Measurements from ENCODE around the gene ZXDC. TPM values are rescaled to one million over a fixed set of nuclear protein-coding genes. Genes with fewer than 3 reads are reported as not detected.
A peak's percentile ranks its signal among the peaks of the same experiment; 100 is the strongest.

The ZXDC gene
- total and polyA plus RNA-seq, 7 donors, result 10.6 to 39.5 (median 30.3) TPM

GRCh38 chr3:126511291-126511690, 35.6 kb upstream of the ZXDC start:
- no peaks in the 10 kb centered on the region for H3K36me3 ChIP-seq (ENCODE audit: insufficient read depth in 1 of 2, low read depth in 1 of 2)
- H3K9me3 ChIP-seq, result no peaks in the 10 kb centered on the region
- no peak for DNase-seq
- intact Hi-C loops (cut with DNase I), result no loop called here
- WGBS, 3 donors, result 57 to 67% (median 65%) methylated on average over 7 of the region's 7 CpGs
- no peak overlapping the region for H3K4me3 ChIP-seq
- no peak for TF ChIP-seq CTCF (IDR thresholded peaks at IDR 0.05)
- H3K27ac ChIP-seq, result no peak overlapping the region
- H3K27me3 ChIP-seq (ENCODE audit: insufficient read depth in 3 of 3, low read length in 2 of 3), result no peaks in the 10 kb centered on the region
- peak in 2 of 4 donors; percentile 37 to 41 for ATAC-seq
- H3K4me1 ChIP-seq, result peaks cover 5% of the 10 kb centered on the region

- TF ChIP-seq CTCF (IDR thresholded peaks at IDR 0.05), result no peak
- WGBS, 3 donors, result 70 to 78% (median 70%) methylated on average over 22 of the region's 22 CpGs
- no peaks in the 10 kb centered on the region for H3K9me3 ChIP-seq
- H3K27ac ChIP-seq, result no peak overlapping the region
- H3K36me3 ChIP-seq (ENCODE audit: insufficient read depth in 1 of 2, low read depth in 1 of 2), result no peaks in the 10 kb centered on the region
- intact Hi-C loops (cut with DNase I), result no loop called here
- DNase-seq, result peak; percentile 7 to 32
- H3K4me1 ChIP-seq, result peaks cover 5% of the 10 kb centered on the region
- H3K27me3 ChIP-seq (ENCODE audit: insufficient read depth in 3 of 3, low read length in 2 of 3), result no peaks in the 10 kb centered on the region
- no peak overlapping the region for H3K4me3 ChIP-seq
- ATAC-seq, result no peak
Observed at GRCh38 chr3:126510308-126510910, 34.7 kb upstream of the ZXDC start.

GRCh38 chr3:126509597-126510307, 34.1 kb upstream of the ZXDC start:
- H3K9me3 ChIP-seq, result no peaks in the 10 kb centered on the region
- intact Hi-C loops (cut with DNase I), result no loop called here
- WGBS, 3 donors, result 50 to 74% (median 52%) methylated on average over 18 of the region's 18 CpGs
- peaks cover 5% of the 10 kb centered on the region for H3K4me1 ChIP-seq
- no peak overlapping the region for H3K4me3 ChIP-seq
- no peaks in the 10 kb centered on the region for H3K36me3 ChIP-seq (ENCODE audit: insufficient read depth in 1 of 2, low read depth in 1 of 2)
- H3K27ac ChIP-seq, result no peak overlapping the region
- H3K27me3 ChIP-seq (ENCODE audit: insufficient read depth in 3 of 3, low read length in 2 of 3), result no peaks in the 10 kb centered on the region
- ATAC-seq (no peak), DNase-seq (peak in 1 of 2 donors; percentile 6)
- no peak for TF ChIP-seq CTCF (IDR thresholded peaks at IDR 0.05)

DNA sequence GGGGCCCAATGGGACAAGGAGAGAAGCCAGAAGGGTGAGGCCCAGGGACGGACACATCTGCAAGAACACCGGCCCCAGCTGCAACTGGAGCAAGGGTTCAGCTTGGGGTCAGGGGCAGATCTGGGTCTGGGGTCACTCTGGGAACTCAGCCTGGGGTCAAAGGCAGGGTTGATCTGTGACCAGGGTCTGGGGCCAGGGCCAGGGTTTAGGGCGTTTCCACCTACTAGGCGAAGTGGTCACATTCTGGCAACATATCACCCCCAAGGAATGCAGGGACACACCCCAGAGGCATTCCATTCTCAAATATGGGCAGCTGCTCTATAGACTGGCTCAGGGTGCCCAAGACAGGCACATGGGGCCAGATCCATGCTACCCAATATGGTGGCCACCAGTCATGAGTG, 32.9 kb upstream of the ZXDC start:
- Histone ChIP-seq H3K27me3 (ENCODE audit: insufficient read depth in 3 of 3, low read length in 2 of 3) (no peaks in the 10 kb centered on the region), H3K4me3 (no peak overlapping the region), H3K36me3 (ENCODE audit: insufficient read depth in 1 of 2, low read depth in 1 of 2) (no peaks in the 10 kb centered on the region), H3K9me3 (no peaks in the 10 kb centered on the region), H3K27ac (no peak overlapping the region), H3K4me1 (peaks cover 5% of the 10 kb centered on the region)
- ATAC-seq, result no peak
- DNase-seq, result no peak
- intact Hi-C loops (cut with DNase I), result no loop called here
- WGBS, 3 donors, result 88 to 100% (median 89%) methylated on average over 4 of the region's 4 CpGs
- no peak for TF ChIP-seq CTCF (IDR thresholded peaks at IDR 0.05)

All from psoas muscle (tissue), 8 donors.